ENCODE data around the gene CCDC86. TPM values are rescaled to one million over a fixed set of nuclear protein-coding genes. Genes with fewer than 3 reads are reported as not detected.

CCDC86 gene
- total RNA-seq, 4 donors from 2014 or later, result 19.2 to 43.8 (median 21.8) TPM

- TF ChIP-seq, protein P1, sequence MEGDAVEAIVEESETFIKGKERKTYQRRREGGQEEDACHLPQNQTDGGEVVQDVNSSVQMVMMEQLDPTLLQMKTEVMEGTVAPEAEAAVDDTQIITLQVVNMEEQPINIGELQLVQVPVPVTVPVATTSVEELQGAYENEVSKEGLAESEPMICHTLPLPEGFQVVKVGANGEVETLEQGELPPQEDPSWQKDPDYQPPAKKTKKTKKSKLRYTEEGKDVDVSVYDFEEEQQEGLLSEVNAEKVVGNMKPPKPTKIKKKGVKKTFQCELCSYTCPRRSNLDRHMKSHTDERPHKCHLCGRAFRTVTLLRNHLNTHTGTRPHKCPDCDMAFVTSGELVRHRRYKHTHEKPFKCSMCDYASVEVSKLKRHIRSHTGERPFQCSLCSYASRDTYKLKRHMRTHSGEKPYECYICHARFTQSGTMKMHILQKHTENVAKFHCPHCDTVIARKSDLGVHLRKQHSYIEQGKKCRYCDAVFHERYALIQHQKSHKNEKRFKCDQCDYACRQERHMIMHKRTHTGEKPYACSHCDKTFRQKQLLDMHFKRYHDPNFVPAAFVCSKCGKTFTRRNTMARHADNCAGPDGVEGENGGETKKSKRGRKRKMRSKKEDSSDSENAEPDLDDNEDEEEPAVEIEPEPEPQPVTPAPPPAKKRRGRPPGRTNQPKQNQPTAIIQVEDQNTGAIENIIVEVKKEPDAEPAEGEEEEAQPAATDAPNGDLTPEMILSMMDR (IDR thresholded peaks at IDR 0.05), result no peak
- no peak for TF ChIP-seq POLR2A (IDR thresholded peaks at IDR 0.05)
- H3K4me3 ChIP-seq (ENCODE audit: low read depth, poor library complexity, severe bottlenecking), result no peak overlapping the region
- 73 to 86% methylated on average over 5 of the region's 5 CpGs for WGBS, 2 donors
- no peak for DNase-seq (ENCODE audit: low spot score in 2 of 2)
- intact Hi-C loops (cut with DNase I; ENCODE audit: low total_unique reads), result loop anchor here (10.0 kb wide), 1 partner anchor 360 kb away; no protein-coding TSS in a partner anchor
Measured at GRCh38 chr11:60825118-60825517, 16.8 kb upstream of the CCDC86 start.

- DNase-seq (ENCODE audit: low spot score in 2 of 2), result no peak
- no peak for TF ChIP-seq POLR2A (IDR thresholded peaks at IDR 0.05)
- TF ChIP-seq, protein P1 (IDR thresholded peaks at IDR 0.05), result no peak
- 73 to 93% methylated on average over 6 of the region's 6 CpGs for WGBS, 2 donors
- no peak overlapping the region for H3K4me3 ChIP-seq (ENCODE audit: low read depth, poor library complexity, severe bottlenecking)
- intact Hi-C loops (cut with DNase I; ENCODE audit: low total_unique reads), result loop anchor here (10.0 kb wide), 1 partner anchor 359 kb away; no protein-coding TSS in a partner anchor
Measured at GRCh38 chr11:60825790-60826189, 16.1 kb upstream of the CCDC86 start.

DNA sequence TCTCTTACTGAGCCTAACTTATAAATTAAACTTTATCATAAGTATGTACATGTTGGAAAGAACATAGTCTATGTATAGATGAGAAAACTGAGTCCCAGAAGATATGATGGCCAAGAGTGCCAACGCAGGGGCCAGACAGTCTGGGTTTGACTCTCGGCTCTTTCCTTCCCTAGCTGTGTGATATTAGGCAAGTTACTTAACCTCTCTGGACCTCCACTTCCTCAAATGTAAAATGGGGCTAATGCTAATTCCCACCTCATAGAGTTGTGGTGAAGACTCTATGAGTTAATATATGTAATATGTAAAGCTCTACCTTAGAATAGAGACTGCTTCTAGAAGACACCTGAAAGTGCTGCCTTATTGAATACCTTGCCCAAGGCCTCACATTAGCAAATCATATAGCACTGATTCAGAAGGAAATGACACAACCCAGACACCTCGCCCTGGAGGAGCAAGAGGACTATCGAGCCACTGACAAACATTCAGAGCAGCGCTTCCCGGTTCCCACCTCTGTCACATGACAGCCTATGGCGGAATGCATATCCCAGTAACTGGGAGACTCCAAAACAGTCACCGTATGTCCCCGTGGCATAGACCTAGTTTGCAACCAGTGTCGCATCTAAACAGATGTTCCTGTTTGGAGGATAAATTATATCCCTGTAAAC is 11.3 kb upstream of the CCDC86 start:
- intact Hi-C loops (cut with DNase I; ENCODE audit: low total_unique reads), result loop anchor here (5.0 kb wide), 1 partner anchor 72 kb away; no protein-coding TSS in a partner anchor
- no peak for DNase-seq (ENCODE audit: low spot score in 2 of 2)
- no peak for TF ChIP-seq POLR2A (IDR thresholded peaks at IDR 0.05)
- TF ChIP-seq, protein P1 (IDR thresholded peaks at IDR 0.05), result no peak
- WGBS, 2 donors, result 23 to 45% methylated on average over 10 of the region's 10 CpGs
- no peak overlapping the region for H3K4me3 ChIP-seq (ENCODE audit: low read depth, poor library complexity, severe bottlenecking)

- TF ChIP-seq, protein P1 (IDR thresholded peaks at IDR 0.05), result peak in 1 of 3 donors; percentile 59
- no peak for TF ChIP-seq POLR2A (IDR thresholded peaks at IDR 0.05)
- WGBS, 2 donors, result 7 to 9% methylated on average over 8 of the region's 8 CpGs
- no peak overlapping the region for H3K4me3 ChIP-seq (ENCODE audit: low read depth, poor library complexity, severe bottlenecking)
- intact Hi-C loops (cut with DNase I; ENCODE audit: low total_unique reads), result loop anchor here (5.0 kb wide), 1 partner anchor 71 kb away; no protein-coding TSS in a partner anchor
- DNase-seq (ENCODE audit: low spot score in 2 of 2), result peak; percentile 72 to 96
Measured at GRCh38 chr11:60831143-60831500, 10.8 kb upstream of the CCDC86 start.

DNA sequence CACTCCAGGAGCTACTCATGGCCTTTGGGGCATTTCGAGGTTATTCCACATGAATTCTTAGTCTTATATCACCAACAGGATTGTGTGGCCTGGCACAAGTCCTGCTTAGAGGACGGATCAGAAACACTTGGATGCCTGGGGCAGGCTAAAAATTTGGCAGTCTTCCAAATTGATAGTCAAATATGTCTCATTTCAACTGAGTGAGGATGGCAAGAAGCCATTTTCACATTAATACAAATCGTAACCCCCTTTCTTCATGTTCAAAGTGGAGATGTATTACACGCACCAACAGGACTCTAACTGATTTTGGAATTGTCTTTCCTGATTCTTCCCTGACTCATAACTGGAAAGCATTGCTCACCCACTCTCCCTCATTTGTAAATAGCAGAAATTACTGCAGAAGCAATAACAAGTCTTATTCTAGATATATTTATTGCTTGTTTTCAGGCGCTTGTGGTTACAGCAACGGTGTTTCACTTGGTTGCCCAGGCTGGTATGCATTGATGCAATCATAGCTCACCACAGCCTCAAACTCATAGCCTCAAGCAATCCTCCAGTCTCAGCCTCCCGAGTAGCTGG is 10.3 kb upstream of the CCDC86 start:
- intact Hi-C loops (cut with DNase I; ENCODE audit: low total_unique reads), result loop anchor here (5.0 kb wide), 1 partner anchor 71 kb away; no protein-coding TSS in a partner anchor
- no peak for TF ChIP-seq POLR2A (IDR thresholded peaks at IDR 0.05)
- TF ChIP-seq, protein P1 (IDR thresholded peaks at IDR 0.05), result no peak
- no peak for DNase-seq (ENCODE audit: low spot score in 2 of 2)
- no peak overlapping the region for H3K4me3 ChIP-seq (ENCODE audit: low read depth, poor library complexity, severe bottlenecking)
- WGBS, 2 donors, result 32 to 34% methylated on average over 7 of the region's 7 CpGs
